HG03159 (cell line): ENCODE measurements around the gene DENND1B.
"Not testable (repeated sequence)": the region's sequence is repeated elsewhere in the genome, so short reads cannot be mapped to it uniquely, and the experiment has no call there.

Source experiments
- ATAC-seq: cut with Tn5 transposase; IDR thresholded peaks from one replicate; pipeline ENCODE4 v1.9.1; 2021; ENCODE audit warnings: mild to moderate bottlenecking, moderate library complexity; ENCODE audit not compliant: unreplicated experiment

The DENND1B gene

DNA sequence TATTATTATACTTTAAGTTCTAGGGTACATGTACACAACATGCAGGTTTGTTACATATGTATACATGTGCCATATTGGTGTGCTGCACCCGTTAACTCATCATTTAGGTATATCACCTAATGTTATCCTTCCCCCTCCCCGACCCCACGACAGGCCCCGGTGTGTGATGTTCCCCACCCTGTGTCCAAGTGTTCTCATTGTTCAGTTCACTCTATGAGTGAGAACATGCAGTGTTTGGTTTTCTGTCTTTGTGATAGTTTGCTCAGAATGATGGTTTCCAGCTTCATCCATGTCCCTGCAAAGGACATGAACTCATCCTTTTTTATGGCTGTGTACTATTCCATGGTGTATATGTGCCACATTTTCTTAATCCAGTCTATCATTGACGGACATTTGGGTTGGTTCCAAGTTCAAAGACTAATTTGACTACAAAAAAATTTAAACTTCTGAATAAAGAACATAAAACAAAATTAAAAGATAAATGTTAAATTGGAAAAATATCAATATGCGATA lies 22.6 kb downstream of the DENND1B start:
- ATAC-seq: not testable (repeated sequence)

DNA sequence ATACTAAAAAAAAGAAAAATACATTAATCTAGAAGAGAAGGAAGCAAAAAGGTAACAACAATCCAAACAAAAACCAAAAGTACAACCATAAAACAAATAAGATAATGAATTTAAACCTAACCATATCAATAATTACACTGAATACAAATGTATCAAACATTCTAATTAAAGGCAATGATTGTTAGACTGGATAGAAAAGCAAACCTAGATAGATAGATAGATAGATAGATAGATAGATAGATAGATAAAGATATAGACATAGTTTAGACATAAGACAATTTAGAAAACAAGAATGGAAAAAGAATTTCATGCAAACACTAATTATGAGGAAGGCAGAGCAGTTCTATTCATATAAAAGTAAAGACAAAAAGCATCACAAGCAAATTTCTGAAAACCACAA lies 24.9 kb downstream of the DENND1B start:
- ATAC-seq: no peak

GRCh38 chr1:197745911-197746310 lies 29.4 kb downstream of the DENND1B start:
- no peak for ATAC-seq

DNA sequence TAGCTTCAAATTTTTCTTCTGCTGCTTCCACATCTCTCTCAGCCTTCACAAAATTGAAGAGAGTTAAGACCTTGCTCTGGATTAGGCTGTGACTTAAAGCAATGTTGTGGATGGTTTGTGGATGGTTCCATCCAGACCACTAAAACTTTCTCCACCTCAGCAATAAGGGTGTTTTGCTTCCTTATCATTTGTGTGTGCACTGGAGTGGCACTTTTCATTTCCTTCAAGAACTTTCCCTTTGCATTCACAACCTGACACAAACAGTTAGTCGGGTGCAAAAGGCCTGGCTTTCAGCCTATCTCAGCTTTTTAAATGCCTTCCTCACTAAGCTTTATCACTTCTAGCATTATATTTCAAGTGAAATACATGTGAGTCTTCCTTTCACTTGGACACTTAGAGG lies 30.3 kb downstream of the DENND1B start:
- ATAC-seq: no peak

- ATAC-seq: no peak
Measured at GRCh38 chr1:197743578-197743977, 31.7 kb downstream of the DENND1B start.

GRCh38 chr1:197740992-197741391 lies 34.3 kb downstream of the DENND1B start:
- ATAC-seq: no peak

GRCh38 chr1:197738927-197739326 lies 36.4 kb downstream of the DENND1B start:
- no peak for ATAC-seq

- no peak for ATAC-seq
Measured at GRCh38 chr1:197737916-197738315, 37.4 kb downstream of the DENND1B start.

- ATAC-seq: no peak
Measured at GRCh38 chr1:197736685-197737084, 38.6 kb downstream of the DENND1B start.

GRCh38 chr1:197735461-197735860 lies 39.8 kb downstream of the DENND1B start:
- no peak for ATAC-seq

GRCh38 chr1:197733324-197733723 lies 42.0 kb downstream of the DENND1B start:
- no peak for ATAC-seq

GRCh38 chr1:197732187-197732586 lies 43.1 kb downstream of the DENND1B start:
- ATAC-seq: no peak

- no peak for ATAC-seq
Measured at GRCh38 chr1:197731449-197731848, 43.8 kb downstream of the DENND1B start.

- ATAC-seq: no peak
Measured at GRCh38 chr1:197725976-197726375, 49.3 kb downstream of the DENND1B start.

- ATAC-seq: no peak
Measured at GRCh38 chr1:197725044-197725443, 50.2 kb downstream of the DENND1B start.

DNA sequence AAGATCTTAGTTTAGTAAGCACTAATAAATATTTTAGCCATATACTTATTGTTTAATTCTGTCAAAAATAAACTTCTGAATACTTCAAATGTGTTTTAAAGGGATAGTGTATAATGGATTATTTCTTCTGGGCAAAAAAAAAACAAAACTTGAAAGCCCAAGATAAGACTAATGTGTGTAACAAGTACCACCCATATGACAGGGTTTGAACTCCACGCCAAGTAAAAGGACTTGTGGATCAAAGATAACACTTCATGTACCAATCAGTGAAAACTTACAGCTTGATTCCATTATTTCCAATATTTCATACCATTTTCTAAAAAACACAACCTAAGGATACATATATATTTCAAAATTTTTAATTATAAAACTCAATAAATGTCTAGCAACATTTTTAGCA lies 59.5 kb downstream of the DENND1B start:
- ATAC-seq: no peak

- no peak for ATAC-seq
Measured at GRCh38 chr1:197706601-197707000, 68.7 kb downstream of the DENND1B start.

DNA sequence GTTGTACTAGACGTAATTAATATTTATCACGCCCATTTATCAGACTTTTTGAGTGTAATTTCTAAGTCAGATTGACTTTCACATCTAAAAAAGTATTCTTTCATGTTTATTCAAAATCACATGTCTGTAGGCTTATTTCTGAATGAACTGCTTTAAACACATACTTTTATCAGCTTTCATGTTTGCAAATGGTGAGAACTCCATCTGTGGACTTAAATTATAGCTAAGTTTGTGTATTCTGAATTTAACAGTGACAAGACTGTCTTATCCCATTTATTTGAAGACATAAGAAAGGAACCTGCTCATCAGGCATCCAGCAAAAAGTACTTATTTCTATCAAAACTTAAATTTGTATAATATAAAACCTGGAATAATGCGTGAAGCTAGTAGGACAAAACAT lies 69.3 kb downstream of the DENND1B start:
- ATAC-seq: no peak

DNA sequence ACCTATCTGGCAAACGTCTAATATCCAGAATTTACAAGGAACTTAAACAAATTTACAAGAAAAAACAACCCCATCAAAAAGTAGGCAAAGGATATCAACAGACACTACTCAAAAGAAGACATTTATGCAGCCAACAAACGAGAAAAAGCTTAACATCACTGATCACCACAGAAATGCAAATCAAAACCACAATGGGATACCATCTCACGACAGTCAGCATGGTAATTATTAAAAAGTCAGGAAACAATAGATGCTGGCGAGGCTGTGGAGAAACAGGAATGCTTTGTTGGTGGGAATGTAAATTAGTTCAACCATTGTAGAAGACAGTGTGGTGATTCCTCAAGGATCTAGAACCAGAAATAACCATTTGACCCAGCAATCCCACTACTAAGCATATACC lies 74.6 kb downstream of the DENND1B start:
- ATAC-seq: not testable (repeated sequence)

DNA sequence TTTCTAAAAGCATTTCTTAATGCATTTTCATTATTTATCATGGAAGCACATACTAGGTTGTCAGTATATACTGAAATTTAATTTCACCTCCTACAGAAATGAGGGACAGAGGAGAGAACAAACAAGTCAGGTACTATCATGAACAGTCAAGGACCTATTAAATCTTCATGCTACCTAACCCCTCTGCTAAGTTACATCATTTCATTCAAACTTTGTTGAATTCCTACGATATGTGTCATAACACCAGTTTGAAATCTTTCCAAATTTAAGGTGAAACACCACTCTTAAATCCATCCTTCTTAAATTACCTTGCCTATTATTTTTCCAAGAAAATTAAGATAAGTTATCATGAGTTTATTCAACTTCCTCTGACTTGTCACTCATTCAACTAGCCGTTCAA lies 78.9 kb downstream of the DENND1B start:
- no peak for ATAC-seq

DNA sequence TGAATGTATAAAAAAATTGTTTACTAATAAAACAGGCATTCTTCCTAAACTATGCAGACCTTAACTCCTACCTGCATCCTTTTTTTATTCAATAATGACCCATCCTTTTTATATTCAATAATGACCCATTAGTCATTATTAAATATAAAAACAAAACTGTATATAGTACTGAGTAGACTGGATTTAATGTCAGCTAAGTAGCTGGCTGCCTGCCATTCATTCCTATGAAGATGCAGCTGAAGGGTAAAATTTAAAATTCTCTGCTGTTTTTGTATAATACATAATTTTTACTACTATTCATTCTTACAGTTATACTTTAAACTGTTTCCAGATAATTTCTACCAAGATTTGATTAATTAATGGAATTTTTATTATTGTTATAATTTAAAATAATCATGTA lies 79.3 kb downstream of the DENND1B start:
- no peak for ATAC-seq

DNA sequence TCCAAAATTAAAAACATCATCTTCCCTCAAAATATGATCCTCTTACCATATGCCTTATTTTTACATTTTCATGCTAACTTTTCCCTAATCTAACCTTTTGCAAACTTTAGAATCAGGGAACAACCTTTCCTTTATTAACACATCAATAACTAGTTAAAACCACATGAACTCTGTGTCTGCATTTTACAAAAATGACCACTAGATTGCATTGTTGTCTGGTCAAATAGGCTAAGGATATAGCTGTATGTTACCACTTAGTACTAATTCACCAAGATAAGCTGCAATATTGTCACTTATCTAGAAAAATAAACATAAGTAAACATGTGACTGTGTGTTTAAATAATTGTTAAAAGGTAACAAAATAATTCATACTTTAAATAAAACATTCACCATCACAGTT lies 82.3 kb downstream of the DENND1B start:
- ATAC-seq: no peak

DNA sequence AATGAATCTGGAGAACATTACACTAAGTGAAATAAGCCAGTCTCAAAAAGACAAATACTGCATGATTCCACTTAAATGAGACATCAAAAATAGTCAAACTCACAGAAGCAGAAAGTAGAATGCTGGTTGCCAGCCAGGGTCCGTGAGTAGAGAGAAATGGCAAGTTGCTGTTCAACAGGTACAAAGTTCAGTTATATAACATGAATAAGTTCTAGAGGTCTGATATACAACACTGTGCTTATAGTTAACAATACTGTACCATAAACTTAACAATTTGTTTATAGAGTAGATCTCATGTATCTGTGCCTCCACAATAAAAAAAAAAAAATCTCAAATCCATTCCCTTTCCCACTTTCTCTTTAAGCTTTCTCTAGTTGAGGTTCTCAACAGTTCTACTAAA lies 83.5 kb downstream of the DENND1B start:
- no peak for ATAC-seq

DNA sequence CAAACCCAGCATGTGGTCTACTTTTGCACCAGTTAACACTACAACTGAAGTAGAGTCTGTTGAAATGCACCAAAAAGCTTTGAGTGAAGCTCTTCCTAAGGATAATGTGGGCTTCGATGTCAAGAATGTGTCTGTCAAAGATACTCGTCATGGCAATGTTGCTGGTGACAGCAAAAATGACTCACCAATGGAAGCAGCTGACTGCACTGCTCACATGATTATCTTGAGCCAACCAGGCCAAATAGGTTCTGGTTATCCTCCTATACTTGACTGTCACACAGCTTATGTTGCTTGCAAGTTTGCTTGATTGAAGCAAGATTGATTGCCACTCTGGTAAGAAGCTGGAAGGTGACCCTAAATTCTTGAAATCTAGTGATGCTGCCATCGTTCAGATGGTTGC lies 85.2 kb downstream of the DENND1B start:
- no peak for ATAC-seq
